Activated naive CD4-positive, alpha-beta T cell treated with anti-CD3 and anti-CD28 coated beads, Interleukin-2, amount 50 U/mL, for 24 hours (primary cell): Measurements from ENCODE around the gene RARS2.

ENCODE experiments used
- H3K27ac Mint-ChIP-seq: one replicate; pipeline ENCODE4 v1.8.0; 2021; ENCODE audit warnings: mild to moderate bottlenecking, mixed read lengths
- H3K27me3 Mint-ChIP-seq: one replicate; pipeline ENCODE4 v1.8.0; 2021; ENCODE audit warnings: mixed read lengths
- H3K36me3 Mint-ChIP-seq: one replicate; pipeline ENCODE4 v1.8.0; 2021; ENCODE audit warnings: mixed read lengths
- H3K4me1 Mint-ChIP-seq: one replicate; pipeline ENCODE4 v1.8.0; 2021; ENCODE audit warnings: mixed read lengths
- H3K4me3 Mint-ChIP-seq: one replicate; pipeline ENCODE4 v1.8.0; 2021; ENCODE audit warnings: mild to moderate bottlenecking, mixed read lengths
- H3K9me3 Mint-ChIP-seq: one replicate; pipeline ENCODE4 v1.8.0; 2021; ENCODE audit warnings: mixed read lengths

RARS2 gene

DNA sequence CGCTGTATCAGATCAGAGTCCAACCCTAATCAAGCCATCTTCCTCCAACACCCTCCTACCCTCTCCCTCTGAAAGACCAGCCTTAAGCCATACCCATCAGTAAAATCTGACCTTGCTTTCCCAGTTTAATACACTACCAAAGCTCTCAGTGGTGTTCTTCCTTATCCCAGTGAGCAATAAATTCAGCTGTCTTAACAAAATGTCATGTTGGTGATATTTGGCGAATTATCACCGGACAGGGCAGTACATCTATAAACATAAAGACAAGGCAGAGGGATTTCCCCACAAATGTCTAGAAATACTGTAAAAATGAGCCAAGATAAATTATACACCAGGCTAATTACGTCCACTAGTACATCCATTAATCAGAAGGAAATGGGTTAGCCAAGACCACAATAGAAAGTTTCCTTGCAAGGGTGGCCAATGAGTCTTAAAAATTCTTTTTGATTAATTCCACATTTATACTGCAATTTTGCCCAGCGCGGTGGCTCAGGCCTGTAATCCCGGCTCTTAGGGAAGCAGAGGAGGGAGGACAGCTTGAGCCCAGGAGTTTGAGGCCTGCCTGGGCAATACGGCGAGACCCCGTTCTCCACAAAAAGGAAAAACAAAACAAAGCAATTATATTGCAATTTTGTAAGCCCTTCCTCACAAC is 905 bp downstream of the RARS2 start:
- no peaks in the 10 kb centered on the region for H3K9me3 Mint-ChIP-seq
- peak overlapping the region; percentile 98 for H3K4me3 Mint-ChIP-seq
- peaks cover 8% of the 10 kb centered on the region for H3K36me3 Mint-ChIP-seq
- peaks cover 77% of the 10 kb centered on the region for H3K4me1 Mint-ChIP-seq
- no peaks in the 10 kb centered on the region for H3K27me3 Mint-ChIP-seq
- H3K27ac Mint-ChIP-seq = peak overlapping the region; percentile 87

DNA sequence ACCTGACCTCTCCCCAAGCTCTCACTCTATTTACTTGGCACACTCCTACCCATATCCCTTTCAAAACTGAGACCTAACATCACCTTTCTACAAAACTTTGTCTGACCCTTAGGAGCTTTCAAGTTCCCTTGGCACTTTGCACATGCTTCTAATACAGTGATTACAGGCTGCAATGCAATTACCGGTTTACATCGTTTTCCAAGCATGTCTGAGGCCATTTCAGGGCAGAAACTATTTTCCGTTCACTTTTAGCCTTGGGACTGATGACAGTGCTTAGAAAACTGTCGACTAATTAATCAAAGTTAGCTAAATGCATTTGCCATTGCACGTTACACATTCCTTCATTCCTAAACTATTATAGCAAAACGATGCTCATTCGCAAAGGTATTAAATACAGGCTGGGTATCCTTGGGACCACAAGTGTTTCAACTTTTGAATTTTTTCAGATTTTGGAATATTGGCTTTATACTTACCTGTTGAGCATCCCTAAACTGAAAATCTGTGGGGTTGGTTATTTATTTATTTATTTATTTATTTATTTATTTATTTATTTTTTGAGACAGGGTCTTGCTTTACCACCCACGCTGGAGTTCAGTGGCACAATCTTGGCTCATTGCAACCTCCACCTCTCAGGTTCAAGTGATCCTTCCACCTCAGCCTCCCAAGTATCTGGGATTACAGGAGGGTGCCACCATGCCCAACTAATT is 3.3 kb downstream of the RARS2 start:
- H3K4me3 Mint-ChIP-seq = no peak overlapping the region
- H3K4me1 Mint-ChIP-seq = peaks cover 85% of the 10 kb centered on the region
- H3K9me3 Mint-ChIP-seq = no peaks in the 10 kb centered on the region

DNA sequence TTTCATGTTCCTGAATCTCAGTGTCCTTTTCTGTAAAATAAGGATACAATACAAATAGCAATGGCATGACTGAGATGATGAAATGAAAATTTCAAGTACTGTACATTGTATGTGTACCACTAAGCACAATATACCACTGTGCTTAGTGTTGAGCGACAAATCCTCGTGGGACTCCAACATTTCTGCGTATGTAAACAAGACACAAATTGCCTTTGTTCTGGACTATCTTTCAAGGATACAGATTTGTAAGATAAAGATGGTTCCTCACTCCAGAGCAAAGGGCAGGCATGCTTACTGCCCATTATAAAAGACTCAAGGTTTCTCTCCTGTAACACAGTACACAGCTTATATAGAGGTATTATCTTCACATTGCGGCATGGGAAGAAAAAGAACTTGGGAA is 6.0 kb downstream of the RARS2 start:
- peaks cover 74% of the 10 kb centered on the region for H3K4me1 Mint-ChIP-seq
- H3K9me3 Mint-ChIP-seq = no peaks in the 10 kb centered on the region
- no peak overlapping the region for H3K27ac Mint-ChIP-seq
- H3K27me3 Mint-ChIP-seq = no peaks in the 10 kb centered on the region
- H3K4me3 Mint-ChIP-seq = no peak overlapping the region
- peaks cover 12% of the 10 kb centered on the region for H3K36me3 Mint-ChIP-seq

More for the DNA sequence above, 3.3 kb downstream of the RARS2 start:
- peaks cover 10% of the 10 kb centered on the region for H3K36me3 Mint-ChIP-seq
- no peak overlapping the region for H3K27ac Mint-ChIP-seq
- no peaks in the 10 kb centered on the region for H3K27me3 Mint-ChIP-seq

DNA sequence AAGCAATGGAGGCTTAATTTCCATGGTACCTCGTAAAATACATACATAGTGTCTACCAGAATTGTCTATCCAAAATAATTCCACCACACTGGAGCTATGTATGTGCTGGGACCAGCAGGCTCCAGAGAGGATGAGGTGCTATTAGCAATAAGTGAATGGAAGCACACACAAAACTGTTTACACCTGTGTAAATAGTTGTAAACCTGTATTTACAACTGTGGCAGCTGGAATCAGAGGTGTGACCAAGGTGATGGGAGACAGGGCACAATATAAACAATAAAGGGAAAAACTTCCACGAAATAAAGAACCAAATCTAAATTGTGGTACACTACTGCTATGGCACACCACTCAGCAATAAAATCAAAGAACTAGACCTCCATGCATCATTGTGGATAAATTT is 14.4 kb downstream of the RARS2 start:
- H3K27me3 Mint-ChIP-seq = no peaks in the 10 kb centered on the region
- peaks cover 68% of the 10 kb centered on the region for H3K4me1 Mint-ChIP-seq

DNA sequence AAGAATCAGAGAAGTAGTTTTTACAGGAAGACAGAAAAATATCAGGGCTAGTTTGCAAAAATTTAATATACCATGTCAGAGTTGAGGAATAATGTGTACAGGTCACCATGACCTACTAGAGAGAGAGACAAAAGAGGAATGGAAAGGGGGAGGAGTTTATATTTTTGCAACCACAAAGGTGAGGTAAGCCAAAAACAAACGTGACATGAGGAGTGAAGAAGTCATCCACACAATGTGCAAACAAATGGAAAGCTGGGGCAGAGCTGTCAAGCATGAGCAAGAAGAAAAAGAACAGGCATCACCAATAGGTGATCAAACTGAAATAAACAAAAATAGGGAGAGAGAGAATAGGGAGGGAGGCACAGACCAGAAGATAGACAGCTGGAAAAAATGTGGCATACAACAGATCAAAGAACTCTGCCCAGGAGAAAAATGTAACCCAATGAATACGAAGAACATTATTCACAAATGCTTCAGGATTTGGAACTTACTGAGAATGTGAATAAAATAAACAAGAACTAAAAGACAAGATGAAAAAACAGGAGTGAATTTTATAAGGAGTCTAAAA is 15.5 kb downstream of the RARS2 start:
- H3K36me3 Mint-ChIP-seq = peaks cover 18% of the 10 kb centered on the region
- peak overlapping the region; percentile 65 for H3K4me3 Mint-ChIP-seq
- H3K27ac Mint-ChIP-seq = peak overlapping the region; percentile 85
- no peaks in the 10 kb centered on the region for H3K27me3 Mint-ChIP-seq
- no peaks in the 10 kb centered on the region for H3K9me3 Mint-ChIP-seq
- H3K4me1 Mint-ChIP-seq = peaks cover 67% of the 10 kb centered on the region

More for the DNA sequence above, 14.4 kb downstream of the RARS2 start:
- H3K27ac Mint-ChIP-seq = no peak overlapping the region
- H3K36me3 Mint-ChIP-seq = peaks cover 20% of the 10 kb centered on the region
- H3K9me3 Mint-ChIP-seq = no peaks in the 10 kb centered on the region
- no peak overlapping the region for H3K4me3 Mint-ChIP-seq

DNA sequence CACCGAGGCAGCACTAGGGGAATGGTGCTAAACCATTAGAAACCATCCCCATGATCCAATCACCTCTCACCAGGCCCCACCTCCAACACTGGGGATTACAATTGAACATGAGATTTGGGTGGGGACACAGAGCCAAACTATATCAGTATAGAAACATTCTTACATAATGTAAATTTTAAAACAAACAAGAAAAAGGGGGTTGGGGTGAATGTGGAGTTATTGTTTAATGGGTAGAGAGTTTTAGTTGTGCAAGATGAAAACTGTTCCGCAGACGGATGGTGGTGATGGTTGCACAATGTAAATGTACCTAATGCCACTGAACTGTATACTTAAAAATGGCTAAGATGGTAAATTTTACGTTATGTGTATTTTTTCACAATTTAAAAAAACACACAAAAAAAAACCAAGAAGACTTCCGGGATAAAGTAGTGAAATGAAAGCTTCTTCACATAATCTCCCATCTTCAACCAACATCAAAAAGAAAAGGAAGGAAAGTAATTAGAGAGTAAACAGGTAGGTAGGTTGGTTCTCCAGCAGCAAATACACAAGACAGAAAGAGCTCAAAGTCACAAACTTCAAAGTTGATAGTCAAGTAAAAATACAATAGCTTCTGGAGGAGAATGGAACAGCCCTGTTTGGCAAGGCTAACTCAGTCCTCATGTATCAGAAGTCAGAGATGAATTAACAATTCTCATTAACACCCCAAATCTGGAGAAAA is 16.3 kb downstream of the RARS2 start:
- Mint-ChIP-seq H3K9me3 (no peaks in the 10 kb centered on the region), H3K4me1 (peaks cover 67% of the 10 kb centered on the region), H3K27me3 (no peaks in the 10 kb centered on the region), H3K36me3 (peaks cover 16% of the 10 kb centered on the region), H3K27ac (peak overlapping the region; percentile 90), H3K4me3 (peak overlapping the region; percentile 56)

DNA sequence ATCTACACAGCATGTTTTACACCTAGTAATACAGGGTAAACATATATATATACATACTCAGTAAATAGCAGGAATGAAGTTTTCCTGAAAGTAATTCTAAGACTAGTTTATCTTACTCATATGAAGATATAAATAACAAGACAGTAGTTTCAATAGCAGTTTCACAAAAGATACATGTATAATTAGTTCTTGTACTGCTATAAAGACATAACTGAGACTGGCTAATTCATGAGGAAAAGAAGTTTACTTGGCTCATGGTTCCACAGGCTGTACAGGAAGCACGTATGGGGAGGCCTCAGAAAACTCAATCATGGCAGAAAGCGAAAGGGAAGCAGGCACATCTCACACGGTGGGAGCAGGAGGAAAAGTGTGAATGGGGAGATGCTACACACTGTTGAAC is 16.9 kb downstream of the RARS2 start:
- Mint-ChIP-seq H3K27ac (peak overlapping the region; percentile 90), H3K9me3 (no peaks in the 10 kb centered on the region), H3K27me3 (no peaks in the 10 kb centered on the region), H3K4me1 (peaks cover 64% of the 10 kb centered on the region), H3K36me3 (peaks cover 16% of the 10 kb centered on the region), H3K4me3 (peak overlapping the region; percentile 56)

DNA sequence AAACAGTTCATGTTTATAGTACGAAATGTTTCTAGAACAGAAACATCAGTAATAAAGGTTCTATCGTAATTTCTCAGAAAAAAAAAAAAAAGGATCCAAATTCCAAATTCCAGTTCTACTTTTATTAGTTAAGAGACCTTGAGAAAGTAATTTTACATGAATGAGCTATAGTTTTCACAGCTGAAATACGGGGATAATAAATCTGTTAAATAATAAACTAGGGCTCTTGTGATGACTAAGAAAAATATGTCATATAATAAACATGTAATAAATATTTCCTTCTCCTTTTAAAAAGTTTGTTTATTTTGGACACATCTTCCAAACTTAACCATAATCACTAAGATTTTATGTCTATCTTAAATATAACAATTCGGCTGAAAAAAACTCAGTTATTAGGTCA is 17.8 kb downstream of the RARS2 start:
- no peaks in the 10 kb centered on the region for H3K9me3 Mint-ChIP-seq
- H3K27me3 Mint-ChIP-seq = no peaks in the 10 kb centered on the region
- H3K36me3 Mint-ChIP-seq = peaks cover 13% of the 10 kb centered on the region
- no peak overlapping the region for H3K4me3 Mint-ChIP-seq
- H3K4me1 Mint-ChIP-seq = peaks cover 59% of the 10 kb centered on the region
- no peak overlapping the region for H3K27ac Mint-ChIP-seq

DNA sequence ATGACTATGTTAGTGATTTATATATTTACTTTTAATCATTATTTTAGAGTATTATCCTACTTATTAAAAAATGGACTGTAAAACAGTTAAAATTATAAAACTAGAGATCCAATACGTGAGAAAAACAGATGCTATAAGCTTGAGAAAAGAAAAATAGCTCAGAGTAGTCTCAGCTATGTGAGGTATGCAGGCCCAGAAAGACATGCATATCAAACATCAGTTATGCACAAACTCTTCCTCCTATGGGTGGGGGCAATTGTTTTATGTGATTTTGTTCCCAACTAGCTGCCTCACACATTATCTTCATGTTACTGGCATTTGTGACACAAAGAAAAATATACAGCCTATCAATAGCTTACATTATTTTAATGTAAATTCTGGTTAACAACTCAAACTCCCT is 28.8 kb downstream of the RARS2 start:
- no peaks in the 10 kb centered on the region for H3K27me3 Mint-ChIP-seq

DNA sequence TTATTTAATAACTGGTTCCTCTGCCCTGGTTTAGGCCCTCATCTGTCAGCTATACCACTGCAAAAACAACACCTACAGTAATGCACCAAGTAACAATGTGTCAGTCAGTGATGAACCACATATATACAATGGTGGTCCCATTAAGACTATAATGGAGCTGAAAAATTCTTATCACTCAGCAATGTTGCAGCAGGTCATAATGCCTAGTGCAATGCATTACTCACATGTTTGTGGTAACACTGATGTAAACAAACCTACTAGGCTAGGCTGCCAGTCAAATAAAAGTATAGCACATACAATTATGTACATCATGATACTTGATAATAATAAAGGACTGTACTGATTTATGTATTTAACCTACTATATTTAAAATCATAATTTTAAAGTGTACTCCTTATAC is 31.3 kb downstream of the RARS2 start:
- no peaks in the 10 kb centered on the region for H3K9me3 Mint-ChIP-seq
- H3K27me3 Mint-ChIP-seq = no peaks in the 10 kb centered on the region
- no peak overlapping the region for H3K27ac Mint-ChIP-seq
- no peak overlapping the region for H3K4me3 Mint-ChIP-seq
- H3K36me3 Mint-ChIP-seq = peaks cover 25% of the 10 kb centered on the region
- H3K4me1 Mint-ChIP-seq = peaks cover 7% of the 10 kb centered on the region

More for the DNA sequence above, 28.8 kb downstream of the RARS2 start:
- Mint-ChIP-seq H3K4me3 (no peak overlapping the region), H3K27ac (no peak overlapping the region), H3K36me3 (peaks cover 23% of the 10 kb centered on the region), H3K9me3 (no peaks in the 10 kb centered on the region), H3K4me1 (peaks cover 5% of the 10 kb centered on the region)

DNA sequence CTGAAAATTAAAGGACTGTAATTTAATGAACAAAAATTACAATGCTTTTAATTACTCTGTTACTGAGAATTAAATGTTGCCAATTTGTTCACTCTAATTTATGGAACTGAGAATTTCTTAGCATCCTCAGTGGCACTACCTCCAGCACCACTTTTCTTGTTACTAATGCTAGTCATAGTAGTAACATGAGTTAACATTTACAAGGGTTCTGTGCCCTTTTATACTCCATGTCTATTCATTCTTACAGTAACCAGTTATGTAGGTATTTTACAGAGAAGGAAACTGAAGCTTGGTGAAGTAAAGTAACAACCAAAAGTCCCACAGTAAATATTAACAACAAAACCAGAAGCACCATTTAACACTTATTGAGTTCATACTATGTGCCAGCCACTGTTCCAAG is 34.3 kb downstream of the RARS2 start:
- Mint-ChIP-seq H3K4me3 (no peak overlapping the region), H3K9me3 (no peaks in the 10 kb centered on the region), H3K36me3 (peaks cover 21% of the 10 kb centered on the region), H3K27me3 (no peaks in the 10 kb centered on the region), H3K4me1 (peaks cover 10% of the 10 kb centered on the region), H3K27ac (peak overlapping the region; percentile 18)

DNA sequence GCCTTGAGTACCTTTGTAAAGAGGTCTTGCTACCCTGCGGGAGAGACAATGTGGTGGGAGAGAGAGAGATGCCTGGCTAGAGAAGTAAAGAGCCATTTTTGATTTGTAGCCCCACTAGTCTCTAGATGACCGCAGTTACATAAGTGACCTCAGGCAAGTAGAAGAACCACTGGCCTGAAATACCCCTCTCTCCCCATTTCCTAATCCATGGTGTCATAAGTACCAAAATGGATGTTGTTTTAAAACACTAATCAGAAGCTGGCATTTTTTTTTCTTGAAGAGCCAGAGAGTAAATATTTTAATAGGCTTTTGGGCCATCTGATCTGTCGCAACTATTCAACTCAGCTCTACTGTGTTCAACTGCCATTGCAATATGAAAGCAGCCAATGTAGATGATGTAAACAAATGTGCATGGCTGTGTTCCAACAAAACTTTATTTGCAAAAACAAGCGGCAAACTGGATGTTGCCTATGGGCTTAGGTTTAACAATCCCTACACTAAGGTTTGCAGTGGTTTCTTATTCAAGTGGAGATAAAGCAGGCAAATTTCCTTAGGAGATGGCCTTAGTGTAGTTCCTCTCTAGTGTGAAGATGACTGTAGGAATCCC is 36.5 kb downstream of the RARS2 start:
- Mint-ChIP-seq H3K27ac (no peak overlapping the region), H3K27me3 (no peaks in the 10 kb centered on the region), H3K4me3 (no peak overlapping the region), H3K36me3 (peaks cover 23% of the 10 kb centered on the region), H3K9me3 (no peaks in the 10 kb centered on the region), H3K4me1 (peaks cover 10% of the 10 kb centered on the region)

DNA sequence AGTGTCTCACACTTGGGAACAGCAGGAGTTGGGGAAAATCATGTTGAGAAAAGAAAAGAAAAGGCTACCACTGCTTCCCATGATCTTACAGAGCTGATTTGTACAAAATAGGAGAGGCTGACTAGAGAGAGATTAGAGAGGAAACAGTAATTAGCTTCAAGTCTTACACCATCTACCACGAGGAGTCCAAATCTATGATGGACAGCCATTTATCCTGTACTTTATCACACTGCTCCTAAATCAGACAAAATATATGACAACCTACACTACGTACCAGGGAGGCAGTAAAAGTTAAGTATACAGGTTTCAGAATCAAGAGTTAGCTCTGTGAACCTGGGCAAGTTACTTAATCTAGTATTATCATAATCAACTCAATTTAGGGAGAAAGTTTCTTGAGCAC is 38.0 kb downstream of the RARS2 start:
- H3K4me1 Mint-ChIP-seq = peaks cover 10% of the 10 kb centered on the region
- peaks cover 16% of the 10 kb centered on the region for H3K36me3 Mint-ChIP-seq
- H3K9me3 Mint-ChIP-seq = no peaks in the 10 kb centered on the region
- H3K27me3 Mint-ChIP-seq = no peaks in the 10 kb centered on the region
- no peak overlapping the region for H3K27ac Mint-ChIP-seq
- H3K4me3 Mint-ChIP-seq = no peak overlapping the region

DNA sequence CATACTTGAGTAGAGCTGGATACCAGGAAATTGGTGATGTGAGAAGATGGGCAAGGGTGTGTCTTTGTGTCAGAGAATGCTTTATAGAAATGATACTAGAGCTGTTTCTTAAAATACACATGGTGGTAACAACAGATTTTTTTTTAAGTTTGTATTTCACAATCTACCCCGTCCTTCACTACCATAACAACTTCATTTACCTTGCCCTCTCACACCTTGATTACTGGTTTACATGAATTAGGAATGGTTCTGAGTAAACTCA is 45.4 kb downstream of the RARS2 start:
- no peaks in the 10 kb centered on the region for H3K4me1 Mint-ChIP-seq
- H3K27ac Mint-ChIP-seq = no peak overlapping the region
- no peaks in the 10 kb centered on the region for H3K9me3 Mint-ChIP-seq
- peaks cover 36% of the 10 kb centered on the region for H3K36me3 Mint-ChIP-seq
- H3K4me3 Mint-ChIP-seq = no peak overlapping the region
- H3K27me3 Mint-ChIP-seq = no peaks in the 10 kb centered on the region

DNA sequence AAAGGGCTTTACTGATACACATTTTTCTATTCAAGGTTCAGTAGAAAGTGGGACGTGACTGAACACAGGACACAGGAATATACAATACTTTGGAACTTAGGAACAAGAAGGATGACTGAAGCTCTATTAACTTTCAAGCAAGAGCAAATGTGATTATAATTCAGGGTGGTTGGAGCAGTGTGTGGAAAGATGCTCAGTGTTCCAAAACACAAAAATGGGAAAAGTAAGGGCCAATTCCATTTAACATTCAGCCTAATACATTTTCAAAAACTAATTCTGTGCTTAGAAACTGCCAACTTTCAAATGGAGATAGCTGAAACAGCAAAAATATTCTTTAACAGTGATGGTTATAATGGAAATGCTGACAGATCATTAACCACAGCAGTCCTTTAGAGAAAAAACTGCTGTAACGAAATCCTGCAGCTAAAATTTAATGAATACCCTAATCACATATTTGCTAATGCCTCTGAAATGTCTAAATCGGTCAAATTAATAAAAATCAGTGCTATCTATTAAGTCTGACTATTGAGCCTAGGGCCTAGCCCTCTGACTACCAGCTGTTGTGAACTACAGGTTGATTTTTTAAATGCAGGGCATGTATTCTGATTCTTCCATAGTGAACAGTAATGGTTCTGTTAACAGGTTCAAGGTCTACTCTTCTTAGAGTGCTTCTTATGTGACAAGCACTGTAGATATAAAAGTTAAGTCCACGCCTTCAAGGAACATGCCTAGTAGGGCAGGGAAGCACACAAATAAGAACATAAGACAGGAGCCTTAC is 45.9 kb downstream of the RARS2 start:
- Mint-ChIP-seq H3K36me3 (peaks cover 39% of the 10 kb centered on the region), H3K27ac (no peak overlapping the region), H3K27me3 (no peaks in the 10 kb centered on the region), H3K9me3 (no peaks in the 10 kb centered on the region), H3K4me3 (no peak overlapping the region), H3K4me1 (no peaks in the 10 kb centered on the region)
